ENCODE measurements around the gene NOP16. TPM values are rescaled to one million over a fixed set of nuclear protein-coding genes. Genes with fewer than 3 reads are reported as not detected.

The NOP16 gene
- total and polyA plus RNA-seq, 2 donors from 2014 or later = 18.1 to 32.1 TPM

DNA sequence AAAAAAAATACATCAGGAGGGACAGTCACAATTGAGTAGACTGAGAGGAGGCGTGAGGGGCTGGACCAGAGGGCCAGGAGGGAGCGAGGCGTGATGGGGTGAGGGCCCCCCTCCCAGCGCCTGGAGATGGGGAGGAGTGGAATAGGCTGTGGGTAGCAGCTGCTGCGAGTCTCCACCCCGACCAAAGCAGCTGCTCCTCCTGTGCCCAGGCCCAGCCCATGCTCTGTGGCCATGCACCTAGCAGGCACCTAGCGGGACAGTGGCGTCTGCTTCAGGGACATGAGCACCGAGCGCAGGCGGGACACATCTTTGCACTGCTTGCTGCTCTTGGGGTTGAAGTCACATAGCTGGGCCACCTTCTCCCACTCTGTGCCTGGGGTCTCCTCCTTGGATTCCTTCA lies 4.1 kb upstream of the NOP16 start:
- no peak for FAIRE-seq
- Histone ChIP-seq H3K9ac (ENCODE audit: low read length in 3 of 3) (no peak overlapping the region), H3K4me3 (ENCODE audit: low read length in 3 of 3) (no peak overlapping the region), H3K4me1 (ENCODE audit: control insufficient read depth in 2 of 3, insufficient read depth in 2 of 3, low read depth in 1 of 3, low read length in 3 of 3) (peaks cover 0 to 8% (median 4%) of the 10 kb centered on the region in 3 donors), H3K27ac (ENCODE audit: low read depth in 2 of 2, low read length in 2 of 2) (no peak overlapping the region), H3K27me3 (ENCODE audit: control insufficient read depth, insufficient read depth, low read length) (no peaks in the 10 kb centered on the region), H3K36me3 (ENCODE audit: control insufficient read depth in 2 of 3, insufficient read depth in 3 of 3, low read length in 3 of 3) (peaks cover 0 to 30% (median 17%) of the 10 kb centered on the region in 3 donors), H3K9me3 (ENCODE audit: control insufficient read depth in 2 of 3, insufficient read depth in 1 of 3, low read length in 3 of 3) (no peaks in the 10 kb centered on the region)
- intact Hi-C loops (cut with DNase I) = no loop called here
- no peak for TF ChIP-seq CTCF (IDR thresholded peaks at IDR 0.05; ENCODE audit: borderline replicate concordance, extremely low read depth, insufficient read depth)
- DNase-seq = no peak

- H3K9me3 ChIP-seq (ENCODE audit: control insufficient read depth in 2 of 3, insufficient read depth in 1 of 3, low read length in 3 of 3) = no peaks in the 10 kb centered on the region
- FAIRE-seq (no peak), DNase-seq (no peak)
- peaks cover 0 to 30% (median 17%) of the 10 kb centered on the region in 3 donors for H3K36me3 ChIP-seq (ENCODE audit: control insufficient read depth in 2 of 3, insufficient read depth in 3 of 3, low read length in 3 of 3)
- peaks cover 0 to 12% (median 6%) of the 10 kb centered on the region in 3 donors for H3K4me1 ChIP-seq (ENCODE audit: control insufficient read depth in 2 of 3, insufficient read depth in 2 of 3, low read depth in 1 of 3, low read length in 3 of 3)
- no peak for TF ChIP-seq CTCF (IDR thresholded peaks at IDR 0.05; ENCODE audit: borderline replicate concordance, extremely low read depth, insufficient read depth)
- H3K27me3 ChIP-seq (ENCODE audit: control insufficient read depth, insufficient read depth, low read length) = no peaks in the 10 kb centered on the region
- H3K27ac ChIP-seq (ENCODE audit: low read depth in 2 of 2, low read length in 2 of 2) = no peak overlapping the region
- no peak overlapping the region for H3K9ac ChIP-seq (ENCODE audit: low read length in 3 of 3)
- intact Hi-C loops (cut with DNase I) = no loop called here
- no peak overlapping the region for H3K4me3 ChIP-seq (ENCODE audit: low read length in 3 of 3)
Measured at GRCh38 chr5:176391999-176392398, 3.6 kb upstream of the NOP16 start.

DNA sequence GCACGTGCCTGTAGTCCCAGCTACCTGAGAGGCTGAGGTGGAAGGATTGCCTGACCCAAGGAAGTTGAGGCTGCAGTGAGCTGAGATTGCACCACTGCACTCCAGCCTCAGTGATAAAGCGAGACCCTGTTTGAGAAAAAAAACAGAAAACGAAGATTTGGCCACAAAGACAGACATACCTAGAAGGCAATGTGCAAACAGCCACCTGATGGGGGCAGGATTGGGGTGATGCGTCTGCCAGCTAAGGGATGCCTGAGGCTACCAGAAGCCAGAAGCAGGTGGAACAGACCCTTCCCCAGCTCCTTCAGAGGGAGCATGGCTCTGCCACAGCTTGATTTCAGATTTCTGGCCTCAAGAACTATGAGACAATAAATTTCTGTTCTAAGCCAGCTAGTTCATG lies 3.1 kb upstream of the NOP16 start:
- H3K9me3 ChIP-seq (ENCODE audit: control insufficient read depth in 2 of 3, insufficient read depth in 1 of 3, low read length in 3 of 3) = no peaks in the 10 kb centered on the region
- H3K9ac ChIP-seq (ENCODE audit: low read length in 3 of 3) = no peak overlapping the region
- DNase-seq = peak in 1 of 5 donors; percentile 29
- no peaks in the 10 kb centered on the region for H3K27me3 ChIP-seq (ENCODE audit: control insufficient read depth, insufficient read depth, low read length)
- no peak overlapping the region for H3K27ac ChIP-seq (ENCODE audit: low read depth in 2 of 2, low read length in 2 of 2)
- peaks cover 0 to 30% (median 15%) of the 10 kb centered on the region in 3 donors for H3K36me3 ChIP-seq (ENCODE audit: control insufficient read depth in 2 of 3, insufficient read depth in 3 of 3, low read length in 3 of 3)
- no peak for TF ChIP-seq CTCF (IDR thresholded peaks at IDR 0.05; ENCODE audit: borderline replicate concordance, extremely low read depth, insufficient read depth)
- intact Hi-C loops (cut with DNase I) = no loop called here
- FAIRE-seq = no peak
- H3K4me3 ChIP-seq (ENCODE audit: low read length in 3 of 3) = no peak overlapping the region
- H3K4me1 ChIP-seq (ENCODE audit: control insufficient read depth in 2 of 3, insufficient read depth in 2 of 3, low read depth in 1 of 3, low read length in 3 of 3) = peaks cover 0 to 11% (median 6%) of the 10 kb centered on the region in 3 donors
